Thyroid gland (tissue), 4 donors: ENCODE data around the gene CAVIN2. TPM values are rescaled to one million over a fixed set of nuclear protein-coding genes. Genes with fewer than 3 reads are reported as not detected.
"Not testable (repeated sequence)": the region's sequence is repeated elsewhere in the genome, so short reads cannot be mapped to it uniquely, and the experiment has no call there.

Experiments
- DNase-seq, 2 donors: peaks; one replicate each; pipeline ENCODE4 v3.0.0-alpha.2; 2019
- H3K27ac ChIP-seq, 3 donors: fragments of 200-600 bp; sonication (generic); 1 replicate in 2 of 3; 2 replicates in 1 of 3; pipeline ENCODE4 v1.5.1; 2016 to 2019; ENCODE audit warnings: mild to moderate bottlenecking in 1 of 3, moderate library complexity in 1 of 3
- H3K27me3 ChIP-seq: fragments of 200-600 bp; sonication (generic); one replicate; pipeline ENCODE4 v1.5.1; 2019
- H3K36me3 ChIP-seq, 2 donors: fragments of 200-600 bp; sonication (generic); one replicate each; pipeline ENCODE4 v1.5.1; 2016 to 2019
- H3K4me1 ChIP-seq, 2 donors: fragments of 200-600 bp; sonication (generic); one replicate each; pipeline ENCODE4 v1.5.1; 2017 to 2019
- H3K4me3 ChIP-seq, 3 donors: fragments of 200-600 bp; sonication (generic); replicated peaks in 1 of 3; 1 replicate in 2 of 3; 2 replicates in 1 of 3; pipeline ENCODE4 v1.5.1; 2016; ENCODE audit warnings: mild to moderate bottlenecking in 1 of 3
- H3K9me3 ChIP-seq: fragments of 200-600 bp; sonication (generic); one replicate; pipeline ENCODE4 v1.5.1; 2017
- CTCF ChIP-seq, 6 experiments: fragments of 200-600 bp in 3 of 6; fragments of 450-650 bp in 3 of 6; sonication (generic) in 3 of 6; IDR thresholded peaks; one replicate each; pipeline ENCODE4 v1.5.1; 2016 to 2019; ENCODE audit warnings: antibody characterized with exemption in 6 of 6, mild to moderate bottlenecking in 2 of 6, inconsistent platforms in 1 of 6, moderate library complexity in 1 of 6
- POLR2A ChIP-seq, 2 donors: fragments of 450-650 bp; IDR thresholded peaks; one replicate each; pipeline ENCODE4 v1.6.1; 2017; ENCODE audit warnings: antibody characterized with exemption in 2 of 2, mild to moderate bottlenecking in 2 of 2, moderate library complexity in 1 of 2
- WGBS, 2 donors: methylation state at CpG; one replicate each; pipeline ENCODE4 v1.1.5; 2017; 5-methylcytosine and 5-hydroxymethylcytosine counted together
- intact Hi-C: fragments of 100-400 bp; cut with DNase I; formaldehyde crosslinking; loops from one replicate; pipeline ENCODE4 v1.15.1; 2023
- total RNA-seq, 4 donors: library from RNA; depleted of rRNA; stranded (reverse); fragments of >200 nt; gene quantifications; one replicate each; pipeline ENCODE4 v1.2.3, GENCODE V29; 2016

The CAVIN2 gene
- total RNA-seq, 4 donors from 2014 or later, result 86.2 to 149 (median 132) TPM

GRCh38 chr2:191786694-191787093 is 60.2 kb downstream of the CAVIN2 start:
- Histone ChIP-seq H3K4me3 (no peak overlapping the region), H3K36me3 (no peaks in the 10 kb centered on the region), H3K27me3 (no peaks in the 10 kb centered on the region), H3K4me1 (no peaks in the 10 kb centered on the region), H3K9me3 (no peaks in the 10 kb centered on the region), H3K27ac (no peak overlapping the region)
- no peak for TF ChIP-seq POLR2A (IDR thresholded peaks at IDR 0.05)
- no peak for TF ChIP-seq CTCF (IDR thresholded peaks at IDR 0.05)
- intact Hi-C loops, result no loop called here
- no peak for DNase-seq
- 46% methylated on average over 1 of the region's 1 CpG for WGBS, 2 donors

GRCh38 chr2:191785651-191786050 is 61.2 kb downstream of the CAVIN2 start:
- H3K4me3 ChIP-seq, DNase-seq, H3K36me3 ChIP-seq, H3K27ac ChIP-seq, intact Hi-C loops, H3K27me3 ChIP-seq, H3K4me1 ChIP-seq, H3K9me3 ChIP-seq: not testable (repeated sequence)
- 95 to 99% methylated on average over 3 of the region's 3 CpGs for WGBS, 2 donors

Other genes with a start within 250 kb of the CAVIN2 start
- 10 to 100 TPM in 1 of 4 donors, 1 to 10 TPM in 3; 5.7 to 28.6 (median 7.9) TPM for gene NABP1, start 169.0 kb downstream of the CAVIN2 start, total RNA-seq